Mucosa of rectum (tissue), 2 donors: ENCODE results near the gene CYP26C1.

Experiments used
- H3K27ac ChIP-seq, 2 donors: one replicate each; pipeline ENCODE4 v1.7.0; 2013; ENCODE audit warnings: inconsistent platforms in 2 of 2, low read depth in 2 of 2, low read length in 2 of 2
- H3K27me3 ChIP-seq, 2 donors: one replicate each; pipeline ENCODE4 v1.7.0; 2013; ENCODE audit warnings: low read length in 2 of 2; ENCODE audit not compliant: control insufficient read depth in 2 of 2, insufficient read depth in 2 of 2
- H3K36me3 ChIP-seq, 2 donors: one replicate each; pipeline ENCODE4 v1.7.0; 2013; ENCODE audit warnings: low read length in 2 of 2; ENCODE audit not compliant: control insufficient read depth in 2 of 2, insufficient read depth in 2 of 2
- H3K4me1 ChIP-seq, 2 donors: one replicate each; pipeline ENCODE4 v1.7.0; 2013; ENCODE audit warnings: low read length in 2 of 2, mild to moderate bottlenecking in 1 of 2; ENCODE audit not compliant: control insufficient read depth in 2 of 2, insufficient read depth in 2 of 2
- H3K4me3 ChIP-seq, 2 donors: one replicate each; pipeline ENCODE4 v1.7.0; 2013; ENCODE audit warnings: low read length in 2 of 2
- H3K9ac ChIP-seq, 2 donors: one replicate each; pipeline ENCODE4 v1.7.0; 2013; ENCODE audit warnings: low read length in 2 of 2, low read depth in 1 of 2, mild to moderate bottlenecking in 1 of 2
- H3K9me3 ChIP-seq, 2 donors: one replicate each; pipeline ENCODE4 v1.7.0; 2013; ENCODE audit warnings: low read length in 2 of 2; ENCODE audit not compliant: control insufficient read depth in 2 of 2
- donor health status: healthy.
- donor health status: Normal muscosa, but diverticular disease.

The CYP26C1 gene

DNA sequence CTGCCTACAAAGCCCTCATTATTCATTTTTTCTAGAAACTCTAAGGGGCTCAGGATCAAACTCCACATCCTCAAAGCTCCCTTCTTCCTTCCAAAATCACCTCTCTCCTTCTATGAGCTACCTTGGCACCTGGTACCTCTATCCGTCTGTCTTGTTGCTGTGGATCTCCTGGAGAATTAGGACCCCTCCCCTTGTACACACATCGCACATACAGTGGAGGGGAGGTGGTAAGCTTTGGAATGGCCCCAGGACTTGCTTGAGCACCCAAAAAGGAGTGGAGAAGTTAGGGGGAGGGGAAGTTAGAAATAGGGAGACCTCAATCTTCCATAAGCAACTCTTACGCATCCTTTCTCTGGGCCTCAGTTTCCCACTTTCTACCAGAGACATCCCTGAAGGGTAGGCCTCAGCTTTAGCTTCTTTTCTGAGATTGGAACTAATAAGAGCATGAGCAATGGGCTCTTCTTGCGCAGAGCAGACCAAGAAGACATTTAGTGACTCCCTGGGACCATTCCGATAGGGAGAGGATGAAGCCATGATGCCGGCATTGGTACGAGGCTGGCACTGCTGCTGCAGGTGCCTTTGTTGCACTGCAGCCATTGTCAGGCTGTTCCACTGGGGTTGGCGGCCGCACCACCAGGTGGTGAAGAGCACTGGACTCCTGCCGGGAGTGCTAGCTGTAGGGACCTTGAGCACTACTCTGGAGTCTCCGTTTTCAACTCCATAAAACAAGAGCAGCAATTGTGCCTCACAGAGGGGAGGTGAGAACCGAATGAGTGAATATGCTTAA lies 4.5 kb downstream of the CYP26C1 start:
- Histone ChIP-seq H3K4me1 (peaks cover 9 to 12% of the 10 kb centered on the region in 2 donors), H3K36me3 (no peaks in the 10 kb centered on the region), H3K4me3 (no peak overlapping the region), H3K9ac (no peak overlapping the region), H3K27me3 (peaks cover 68 to 80% of the 10 kb centered on the region in 2 donors), H3K27ac (no peak overlapping the region), H3K9me3 (no peaks in the 10 kb centered on the region)

DNA sequence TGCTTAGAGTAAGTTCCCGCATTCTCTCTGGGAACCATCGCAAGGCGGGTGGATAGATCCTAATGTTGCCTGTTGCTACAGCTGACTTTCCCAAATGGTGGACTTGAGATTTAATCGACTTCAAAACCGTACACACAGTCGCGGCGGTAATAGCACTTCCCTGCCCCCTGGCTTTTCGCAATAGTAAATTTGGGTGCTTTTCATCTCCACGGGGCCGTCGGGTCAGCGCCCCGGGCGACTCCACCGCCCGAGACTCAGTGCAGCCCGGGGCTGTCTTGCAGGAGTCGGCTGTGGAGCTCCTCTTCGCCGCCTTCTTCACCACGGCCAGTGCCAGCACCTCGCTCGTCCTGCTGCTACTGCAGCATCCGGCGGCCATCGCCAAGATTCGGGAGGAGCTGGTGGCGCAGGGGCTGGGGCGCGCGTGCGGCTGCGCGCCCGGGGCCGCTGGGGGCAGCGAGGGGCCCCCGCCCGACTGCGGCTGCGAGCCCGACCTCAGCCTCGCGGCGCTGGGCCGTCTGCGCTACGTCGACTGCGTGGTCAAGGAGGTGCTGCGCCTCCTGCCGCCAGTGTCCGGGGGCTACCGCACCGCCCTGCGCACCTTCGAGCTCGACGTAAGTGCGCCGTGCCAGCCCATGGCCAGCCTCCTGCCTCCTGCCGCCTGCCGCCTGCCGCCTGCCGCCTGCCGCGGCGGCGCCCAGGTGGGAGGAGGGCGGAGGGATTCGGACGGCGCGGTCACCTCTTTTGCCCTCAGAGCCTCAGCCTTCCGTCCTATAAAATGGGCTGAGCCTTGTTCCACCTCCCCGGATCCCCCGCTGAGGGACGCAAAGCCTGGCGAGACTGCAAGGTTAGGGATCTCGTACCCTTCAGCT lies 5.3 kb downstream of the CYP26C1 start:
- Histone ChIP-seq H3K4me1 (peaks cover 9 to 12% of the 10 kb centered on the region in 2 donors), H3K4me3 (no peak overlapping the region)

DNA sequence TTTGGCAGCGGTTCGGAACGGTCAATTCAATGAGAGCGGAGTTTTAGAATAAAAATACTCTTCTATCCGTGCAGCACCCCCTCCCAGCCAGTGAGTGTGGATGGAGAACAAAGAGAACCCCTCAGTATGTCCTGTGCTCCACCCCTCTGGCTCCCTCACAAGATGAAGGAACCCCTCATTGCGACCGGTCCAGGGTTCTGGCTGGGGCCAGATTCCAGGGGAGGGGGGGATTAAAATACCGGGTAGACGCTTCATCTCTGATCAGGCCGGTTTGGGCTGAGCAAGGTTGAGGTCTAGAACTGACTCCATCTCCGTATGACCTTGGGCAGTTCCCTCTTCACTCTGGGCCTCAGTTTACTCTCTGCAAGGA lies 5.9 kb downstream of the CYP26C1 start:
- Histone ChIP-seq H3K27ac (no peak overlapping the region), H3K36me3 (no peaks in the 10 kb centered on the region), H3K9ac (no peak overlapping the region), H3K27me3 (peaks cover 76 to 85% of the 10 kb centered on the region in 2 donors), H3K4me3 (no peak overlapping the region), H3K4me1 (peaks cover 9 to 12% of the 10 kb centered on the region in 2 donors), H3K9me3 (no peaks in the 10 kb centered on the region)

More for the DNA sequence above, 5.3 kb downstream of the CYP26C1 start:
- Histone ChIP-seq H3K36me3 (no peaks in the 10 kb centered on the region), H3K27ac (no peak overlapping the region), H3K9me3 (no peaks in the 10 kb centered on the region), H3K9ac (no peak overlapping the region), H3K27me3 (peaks cover 72 to 84% of the 10 kb centered on the region in 2 donors)

DNA sequence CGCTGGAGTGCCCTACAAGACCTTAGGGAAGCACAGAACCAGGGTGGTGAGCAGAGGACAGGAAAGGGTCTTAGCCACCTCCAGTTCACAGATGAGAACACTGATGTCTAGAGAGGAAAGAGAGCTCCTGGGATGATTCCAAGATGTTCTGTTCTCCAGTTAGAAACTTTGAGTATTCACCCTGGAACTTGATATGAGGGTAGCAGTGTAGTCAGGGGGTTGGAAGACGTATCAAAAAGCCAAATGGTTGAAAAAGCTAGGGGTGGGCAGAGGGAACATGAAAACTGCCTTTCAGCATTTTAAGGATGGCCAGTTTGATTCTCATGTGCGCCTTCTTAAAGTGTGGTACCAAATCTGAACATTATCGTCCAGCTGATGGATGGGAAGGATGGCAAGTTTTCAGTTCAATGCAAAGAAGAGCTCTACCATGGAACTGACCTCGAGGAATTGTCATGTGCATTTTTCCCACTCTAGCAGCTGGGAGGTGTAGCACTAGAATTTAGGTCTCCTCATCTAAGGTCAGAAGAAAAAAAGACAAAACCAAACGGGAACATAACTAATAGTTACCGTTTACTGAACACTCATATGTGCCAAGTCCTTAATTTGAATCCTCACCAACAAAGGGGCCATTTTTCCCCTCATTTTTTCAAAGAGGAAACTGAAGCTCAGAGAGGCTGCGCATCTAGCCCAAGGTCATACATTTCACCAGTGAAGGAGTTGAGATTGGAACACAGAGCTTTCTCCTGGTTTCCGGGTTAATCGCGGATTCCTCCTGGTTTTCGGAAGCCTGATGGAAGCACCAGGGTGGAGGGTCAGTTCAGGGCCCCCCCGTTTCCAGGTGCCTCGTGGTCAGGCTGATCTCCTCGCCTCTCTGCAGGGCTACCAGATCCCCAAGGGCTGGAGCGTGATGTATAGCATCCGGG lies 7.1 kb downstream of the CYP26C1 start:
- H3K4me1 ChIP-seq: peaks cover 10 to 15% of the 10 kb centered on the region in 2 donors
- no peak overlapping the region for H3K9ac ChIP-seq
- H3K27me3 ChIP-seq: peaks cover 78 to 85% of the 10 kb centered on the region in 2 donors
- no peaks in the 10 kb centered on the region for H3K36me3 ChIP-seq
- H3K9me3 ChIP-seq: no peaks in the 10 kb centered on the region
- no peak overlapping the region for H3K4me3 ChIP-seq
- H3K27ac ChIP-seq: no peak overlapping the region

DNA sequence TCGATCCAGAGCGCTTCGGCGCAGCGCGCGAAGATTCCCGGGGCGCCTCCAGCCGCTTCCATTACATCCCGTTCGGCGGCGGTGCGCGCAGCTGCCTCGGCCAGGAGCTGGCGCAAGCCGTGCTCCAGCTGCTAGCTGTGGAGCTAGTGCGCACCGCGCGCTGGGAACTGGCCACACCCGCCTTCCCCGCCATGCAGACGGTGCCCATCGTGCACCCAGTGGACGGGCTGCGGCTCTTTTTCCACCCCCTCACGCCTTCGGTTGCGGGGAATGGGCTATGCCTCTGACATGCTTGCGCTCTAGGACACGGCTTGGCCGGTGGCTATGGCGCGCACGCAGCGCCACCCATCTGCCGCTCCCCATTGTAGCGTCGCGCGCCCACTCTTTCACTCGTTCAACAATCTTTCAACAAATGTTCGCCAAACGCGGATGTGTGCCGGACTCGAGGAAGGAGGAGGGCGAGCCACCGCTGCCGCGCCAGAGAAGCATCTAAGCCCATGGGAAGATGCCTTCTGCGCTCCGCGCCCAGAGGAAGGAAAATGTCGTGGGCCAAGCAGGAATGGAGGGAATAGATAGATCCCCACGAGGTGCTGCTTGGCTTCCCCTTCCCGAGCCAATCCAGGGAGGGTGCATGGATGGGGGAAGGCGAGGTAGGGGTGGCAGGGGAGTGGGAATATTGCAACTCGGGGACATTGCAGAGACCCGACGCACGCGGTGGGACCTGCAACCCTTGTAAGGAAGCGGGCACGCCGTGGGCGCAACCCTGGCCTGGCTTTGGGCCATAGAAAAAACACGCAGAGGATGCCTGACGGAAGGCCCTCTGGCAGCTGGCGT lies 8.0 kb downstream of the CYP26C1 start:
- Histone ChIP-seq H3K4me3 (no peak overlapping the region), H3K4me1 (peaks cover 12 to 18% of the 10 kb centered on the region in 2 donors), H3K9me3 (no peaks in the 10 kb centered on the region), H3K27me3 (peaks cover 82 to 86% of the 10 kb centered on the region in 2 donors), H3K36me3 (no peaks in the 10 kb centered on the region), H3K27ac (no peak overlapping the region), H3K9ac (no peak overlapping the region)

DNA sequence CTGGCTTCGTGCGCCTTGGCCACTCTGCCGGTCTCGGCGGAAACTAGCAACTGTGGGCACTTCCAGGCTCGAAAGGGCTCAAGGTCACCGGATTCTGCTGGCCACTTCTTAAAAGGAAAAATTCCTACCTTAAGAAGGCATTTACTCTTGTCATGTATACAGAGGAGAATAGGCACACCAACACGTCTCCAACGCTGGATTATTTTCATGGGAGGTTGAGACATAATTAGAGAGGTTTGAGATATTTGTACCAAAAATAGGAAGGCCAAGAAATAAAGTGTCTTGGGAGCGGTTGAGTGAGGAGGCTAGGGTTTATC lies 8.6 kb downstream of the CYP26C1 start:
- no peak overlapping the region for H3K9ac ChIP-seq
- H3K36me3 ChIP-seq: no peaks in the 10 kb centered on the region
- H3K9me3 ChIP-seq: no peaks in the 10 kb centered on the region
- peaks cover 15 to 18% of the 10 kb centered on the region in 2 donors for H3K4me1 ChIP-seq
- H3K27me3 ChIP-seq: peaks cover 80 to 85% of the 10 kb centered on the region in 2 donors
- no peak overlapping the region for H3K27ac ChIP-seq
- H3K4me3 ChIP-seq: no peak overlapping the region

DNA sequence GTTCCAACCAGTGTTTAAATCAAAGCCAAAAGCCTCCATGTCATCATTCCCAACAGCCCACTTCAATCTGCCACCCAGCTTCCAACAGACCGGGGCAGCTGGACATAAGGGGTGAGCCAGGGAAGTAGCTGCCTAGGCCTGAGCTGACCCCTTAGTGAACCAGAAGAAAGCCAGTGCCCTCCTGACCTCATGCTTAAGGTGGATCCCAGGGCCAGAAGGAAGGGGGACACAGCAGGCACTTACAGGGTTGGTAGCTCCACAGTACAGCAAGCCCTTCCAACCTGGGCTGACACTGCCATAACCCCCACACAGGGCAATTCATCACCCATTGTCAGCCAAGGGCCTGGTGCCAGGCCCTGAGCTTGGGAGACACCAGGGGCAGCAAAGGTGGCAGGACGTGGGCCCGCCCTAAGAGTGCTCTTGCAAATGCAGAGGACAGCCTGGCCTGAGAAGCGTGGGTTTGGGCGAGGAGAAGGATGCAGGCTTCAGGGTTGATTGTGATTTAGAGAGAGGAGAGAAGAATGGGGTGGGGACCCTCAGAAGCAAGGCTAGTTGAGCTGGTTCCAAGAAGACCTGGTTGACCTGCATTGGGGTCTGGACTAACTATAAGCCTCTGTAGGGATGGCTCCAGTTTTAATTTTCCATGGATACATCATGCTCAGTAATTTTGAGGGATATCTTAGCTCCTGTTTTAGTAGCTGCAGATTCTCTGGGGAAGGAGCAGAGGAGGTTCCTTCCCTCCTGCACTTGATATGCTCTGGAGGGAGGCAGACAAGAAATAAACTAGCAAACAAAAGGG lies 10.0 kb downstream of the CYP26C1 start:
- Histone ChIP-seq H3K27ac (no peak overlapping the region), H3K4me1 (peaks cover 15 to 18% of the 10 kb centered on the region in 2 donors), H3K36me3 (no peaks in the 10 kb centered on the region), H3K27me3 (peaks cover 81 to 86% of the 10 kb centered on the region in 2 donors), H3K9me3 (no peaks in the 10 kb centered on the region), H3K9ac (no peak overlapping the region), H3K4me3 (no peak overlapping the region)

DNA sequence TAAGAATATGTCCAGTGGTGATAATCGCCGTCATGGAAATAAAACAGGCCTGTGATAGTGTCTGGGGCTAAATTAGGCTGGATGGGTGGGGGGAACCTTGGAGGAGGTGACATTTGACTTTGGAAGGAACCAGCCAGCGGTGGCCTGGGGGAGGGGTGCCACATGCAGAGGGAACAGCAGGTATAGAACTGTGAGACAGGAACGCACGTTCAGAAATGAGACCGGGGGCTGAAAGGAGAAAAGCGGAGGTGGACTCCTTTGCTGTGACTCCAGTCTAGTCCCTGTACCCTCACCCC lies 10.5 kb downstream of the CYP26C1 start:
- no peaks in the 10 kb centered on the region for H3K36me3 ChIP-seq
- no peaks in the 10 kb centered on the region for H3K9me3 ChIP-seq
- H3K27ac ChIP-seq: no peak overlapping the region
- H3K27me3 ChIP-seq: peaks cover 81 to 85% of the 10 kb centered on the region in 2 donors
- no peak overlapping the region for H3K9ac ChIP-seq
- H3K4me1 ChIP-seq: peaks cover 15 to 18% of the 10 kb centered on the region in 2 donors
- no peak overlapping the region for H3K4me3 ChIP-seq
